H1 (cell line): ENCODE data around the gene ARHGEF4.

Source experiments
- CTCF ChIP-seq, 3 experiments: IDR thresholded peaks; 1 replicate in 2 of 3; 2 replicates in 1 of 3; pipeline versions ENCODE4 v1.5.1 to v1.6.1; 2011; ENCODE audit warnings: low read length in 3 of 3, mild to moderate bottlenecking in 3 of 3, inconsistent platforms in 2 of 3, low read depth in 1 of 3, moderate library complexity in 1 of 3; ENCODE audit not compliant: insufficient read depth in 1 of 3; ENCODE audit errors: control extremely low read depth in 1 of 3
- EZH2 ChIP-seq: fragments of 200-600 bp; sonication (generic); IDR thresholded peaks from 2 replicates; pipeline ENCODE4 v1.7.1; 2012; ENCODE audit warnings: low read depth, mild to moderate bottlenecking, moderate library complexity, low read length, inconsistent platforms; ENCODE audit not compliant: severe bottlenecking
- POLR2A ChIP-seq, 2 experiments: IDR thresholded peaks; 1 replicate in 1 of 2; 2 replicates in 1 of 2; pipeline ENCODE4 v1.6.1; 2011; ENCODE audit warnings: low read depth in 2 of 2, low read length in 2 of 2, mild to moderate bottlenecking in 2 of 2; ENCODE audit errors: control extremely low read depth in 1 of 2
- POLR2AphosphoS5 ChIP-seq: IDR thresholded peaks from 2 replicates; pipeline ENCODE4 v1.6.1; 2011; ENCODE audit warnings: low read depth, low read length
- RFX5 ChIP-seq: IDR thresholded peaks from 2 replicates; pipeline ENCODE4 v1.6.1; 2011; ENCODE audit warnings: low read depth, low read length, improper control_type of control experiment, borderline replicate concordance
- SIN3A ChIP-seq, 2 experiments: IDR thresholded peaks in 1 of 2; conservative IDR thresholded peaks in 1 of 2; 2 replicates each; pipeline ENCODE4 v1.6.1; 2011 to 2012; ENCODE audit warnings: low read length in 2 of 2, improper control_type of control experiment in 1 of 2, low read depth in 1 of 2, mild to moderate bottlenecking in 1 of 2
- TAF1 ChIP-seq: IDR thresholded peaks from 2 replicates; pipeline ENCODE4 v1.6.1; 2011; ENCODE audit warnings: mild to moderate bottlenecking, low read depth, low read length
- TBP ChIP-seq: IDR thresholded peaks from 2 replicates; pipeline ENCODE4 v1.6.1; 2011; ENCODE audit warnings: low read depth, low read length, improper control_type of control experiment

- no peak for TF ChIP-seq POLR2A (IDR thresholded peaks at IDR 0.05; ENCODE audit: control extremely low read depth in 1 of 2, low read depth in 2 of 2, low read length in 2 of 2)
- TF ChIP-seq POLR2AphosphoS5: no peak
- TF ChIP-seq CTCF (IDR thresholded peaks at IDR 0.05; ENCODE audit: control extremely low read depth in 1 of 3, insufficient read depth in 1 of 3, low read depth in 1 of 3, low read length in 3 of 3): no peak
- no peak for TF ChIP-seq SIN3A (conservative IDR thresholded peaks at IDR 0.05 in 1 of 2, IDR thresholded peaks at IDR 0.05 in 1 of 2; ENCODE audit: low read depth in 1 of 2, low read length in 2 of 2)
- TF ChIP-seq RFX5: no peak
- no peak for TF ChIP-seq TBP
- TF ChIP-seq TAF1: no peak
- TF ChIP-seq EZH2: no peak
Observed at GRCh38 chr2:131044075-131044756, 207.5 kb downstream of the ARHGEF4 start.
